HuH-7 (cell line): ENCODE measurements around the gene SASH1.

Source experiments
- DNase-seq: peaks from one replicate; pipeline ENCODE4 v3.0.0; 2011; ENCODE audit warnings: low spot score

The SASH1 gene

DNA sequence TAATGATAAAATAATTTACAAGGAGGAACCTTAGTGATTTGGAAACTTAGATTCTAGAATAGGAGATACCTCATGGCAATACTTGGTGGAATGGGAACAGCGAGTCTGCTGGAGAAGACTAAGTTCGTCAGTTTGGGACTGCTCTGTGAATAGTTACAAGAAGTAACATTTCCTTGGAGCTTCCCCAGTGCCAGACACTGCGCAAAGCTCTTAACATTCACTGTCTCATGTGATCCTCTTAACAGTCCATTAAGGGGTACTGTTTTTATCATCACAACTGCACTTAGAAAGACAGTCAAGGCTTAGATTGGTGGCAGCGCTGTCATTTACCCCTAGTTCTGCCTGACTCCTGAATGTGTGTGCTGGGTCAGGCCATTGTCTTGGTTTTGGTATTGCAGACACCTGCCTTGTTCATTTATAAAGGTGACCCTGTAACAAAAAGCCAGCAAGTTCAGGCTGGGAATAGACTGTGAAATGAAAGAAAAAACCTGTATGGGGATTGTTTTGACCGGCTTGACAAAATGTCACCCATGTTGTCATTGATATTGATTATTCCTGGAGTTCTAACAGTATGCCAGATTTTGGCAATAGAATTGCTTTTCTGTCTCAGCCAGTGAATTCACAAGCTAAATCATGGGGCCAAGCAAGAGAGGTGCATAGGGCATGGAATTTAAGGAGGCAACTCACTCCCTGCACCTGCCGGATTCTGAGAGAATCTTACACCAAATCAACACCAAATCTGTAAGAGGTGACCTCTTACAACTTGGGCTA, 118.4 kb downstream of the SASH1 start:
- no peak for DNase-seq

- DNase-seq: no peak
Observed at GRCh38 chr6:148461986-148462577, 119.4 kb downstream of the SASH1 start.

DNA sequence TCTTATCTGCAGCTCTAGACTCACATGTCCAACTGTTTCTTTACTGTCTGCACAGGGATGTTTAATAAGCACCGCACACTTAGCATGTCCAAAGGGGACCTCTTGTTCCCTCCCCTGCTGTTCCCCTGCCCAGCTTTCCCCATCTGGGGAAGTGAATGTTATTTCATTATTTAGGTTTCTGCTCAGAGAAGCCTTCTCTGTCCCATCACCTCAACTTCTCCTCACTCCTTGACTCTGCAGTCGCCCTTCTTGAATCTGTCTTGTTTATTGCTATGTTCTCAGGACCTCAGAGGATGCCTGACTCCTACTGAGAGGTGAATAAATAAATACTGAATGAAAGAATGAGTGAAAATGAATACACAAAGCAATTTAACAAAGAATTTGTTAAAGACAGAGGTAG, 121.0 kb downstream of the SASH1 start:
- DNase-seq: no peak

GRCh38 chr6:148464319-148465010, 121.8 kb downstream of the SASH1 start:
- peak; percentile 65 for DNase-seq

DNA sequence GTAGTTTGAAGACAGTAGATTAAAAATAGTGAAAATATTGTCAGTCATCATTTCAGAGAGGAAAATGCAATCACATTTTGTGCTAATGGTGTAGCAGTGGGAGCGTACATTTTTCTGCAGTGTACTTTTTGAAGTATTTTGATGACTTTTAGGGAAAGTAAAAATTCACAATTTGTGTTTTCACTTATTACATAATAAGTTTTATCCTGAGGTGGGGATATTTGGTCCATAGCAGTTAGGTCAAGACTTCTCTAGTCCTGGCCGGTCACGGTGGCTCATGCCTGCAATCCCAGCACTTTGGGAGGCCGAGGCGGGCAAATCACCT, 122.3 kb downstream of the SASH1 start:
- DNase-seq: no peak

DNA sequence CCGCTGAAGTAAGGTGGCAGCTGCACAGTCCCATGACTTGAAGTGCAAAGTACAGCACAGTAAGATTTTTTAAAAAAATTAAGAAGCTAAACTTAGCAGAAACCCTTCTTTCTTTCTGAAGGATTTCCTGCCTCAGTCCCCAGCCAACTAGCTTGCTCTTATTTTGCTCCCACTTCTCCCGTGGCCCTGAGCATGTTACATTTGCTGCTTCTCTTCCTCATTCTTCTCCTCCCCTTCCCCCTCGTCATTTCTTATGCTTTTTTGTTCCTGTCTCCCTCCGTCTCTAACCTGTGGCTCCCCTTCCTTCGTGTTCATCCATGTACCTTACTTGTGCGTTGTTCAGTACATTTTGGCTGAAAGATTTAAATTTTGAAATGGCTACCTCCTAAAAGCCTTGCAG, 123.0 kb downstream of the SASH1 start:
- DNase-seq: no peak

DNA sequence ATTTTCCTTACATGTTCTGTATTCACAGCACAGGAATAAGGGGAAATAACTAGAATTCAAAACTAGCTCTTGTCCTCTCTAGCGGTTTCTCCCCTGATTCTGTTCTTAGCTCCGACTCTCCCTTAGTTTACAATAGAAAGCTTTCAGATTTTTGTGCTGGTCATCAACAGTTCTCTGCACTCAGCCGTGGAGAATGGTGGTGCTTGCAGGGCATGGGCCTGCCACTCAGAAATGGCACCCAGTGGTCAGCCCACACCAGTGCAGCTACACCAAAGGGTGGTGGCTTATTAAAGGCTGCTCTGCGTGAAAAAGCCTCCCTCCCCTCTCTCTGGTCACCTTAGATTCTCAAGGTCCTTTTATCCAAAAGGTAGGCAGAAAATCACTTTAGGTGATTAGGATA, 123.5 kb downstream of the SASH1 start:
- no peak for DNase-seq

DNA sequence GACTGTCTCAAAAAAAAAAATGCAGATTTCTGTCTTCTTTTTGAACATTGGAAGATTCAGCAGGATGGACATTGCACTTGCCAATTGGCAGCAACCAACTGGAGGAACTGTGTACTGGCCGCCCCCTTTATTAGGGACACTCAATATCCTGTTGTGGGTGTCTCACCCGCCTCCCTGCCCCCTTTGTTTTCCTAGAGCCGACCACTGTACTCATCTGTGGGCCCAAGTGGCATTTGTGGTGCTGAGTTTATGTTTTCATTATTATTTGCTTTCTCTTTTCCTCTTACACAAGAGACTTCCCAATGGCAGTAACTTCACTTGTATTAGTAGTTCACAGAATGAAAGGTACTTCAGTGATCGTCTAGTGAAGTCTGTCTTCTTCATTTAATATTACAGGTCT, 125.3 kb downstream of the SASH1 start:
- DNase-seq: no peak

GRCh38 chr6:148470156-148470555, 127.5 kb downstream of the SASH1 start:
- no peak for DNase-seq

GRCh38 chr6:148470606-148471465, 128.2 kb downstream of the SASH1 start:
- DNase-seq: no peak

GRCh38 chr6:148471624-148472159, 129.1 kb downstream of the SASH1 start:
- DNase-seq: no peak

DNA sequence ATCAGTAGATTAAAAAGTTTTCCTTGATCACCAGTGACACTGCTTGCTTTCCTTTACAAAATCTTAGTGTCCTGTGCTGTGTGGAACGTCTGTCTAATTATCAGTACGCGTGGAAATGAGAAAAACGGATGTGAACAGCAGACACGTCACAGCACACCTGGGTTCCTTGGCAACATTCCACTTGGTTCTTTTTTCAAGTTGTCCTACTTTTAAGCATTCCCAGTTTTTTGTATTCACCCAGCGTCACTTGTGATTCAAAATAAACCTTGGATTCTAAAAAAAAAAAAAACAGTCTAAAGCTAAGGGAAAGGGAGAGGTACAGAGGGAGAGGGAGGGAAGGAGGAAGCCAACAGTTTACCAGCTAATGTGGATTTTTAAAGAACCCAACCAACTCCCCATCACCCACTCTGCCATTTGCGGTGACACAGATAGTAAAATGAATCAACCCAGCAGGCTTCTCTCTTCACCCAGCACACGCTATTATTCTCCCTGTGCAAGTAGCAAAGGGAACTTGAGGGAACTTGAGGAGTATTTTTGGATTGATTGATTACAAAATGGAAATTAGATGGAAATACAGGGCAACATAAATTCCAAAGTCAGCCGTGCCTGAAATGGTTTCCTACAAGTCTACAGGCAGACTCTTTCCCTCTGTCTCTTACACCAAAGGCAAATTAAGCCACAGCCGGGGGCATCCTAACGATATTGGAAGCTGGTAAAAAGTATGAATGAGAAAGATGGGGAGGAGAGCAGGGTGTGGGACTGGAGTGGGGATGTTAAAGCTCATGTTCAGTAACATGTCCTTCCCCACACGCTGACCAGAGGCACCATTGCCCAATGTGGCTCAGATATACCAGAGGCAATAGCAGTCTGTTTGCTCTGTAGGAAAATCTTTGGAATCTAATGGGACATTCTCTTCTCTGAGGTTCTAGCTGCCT, 129.8 kb downstream of the SASH1 start:
- no peak for DNase-seq

DNA sequence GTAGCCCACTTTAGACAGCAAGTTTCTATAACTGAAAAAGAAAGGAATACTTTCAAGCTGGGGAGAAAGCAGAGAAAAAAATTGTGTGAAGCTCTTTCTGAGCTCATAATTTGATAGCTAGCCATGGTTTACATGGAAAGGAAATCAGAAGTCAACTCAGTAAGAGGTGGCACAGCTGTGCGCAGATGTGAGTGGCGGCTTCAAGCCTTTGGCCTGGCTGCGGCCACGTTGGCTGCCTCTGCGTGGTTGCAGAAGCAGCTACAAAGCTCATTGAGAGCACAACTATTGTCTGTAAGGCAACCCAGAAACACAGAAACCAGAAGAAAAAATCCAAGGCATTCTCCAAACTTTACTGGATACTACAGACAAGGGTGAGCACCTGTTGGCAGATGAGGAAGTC, 136.9 kb downstream of the SASH1 start:
- no peak for DNase-seq

- no peak for DNase-seq
Observed at GRCh38 chr6:148487461-148487860, 144.8 kb downstream of the SASH1 start.

GRCh38 chr6:148491638-148492251, 149.1 kb downstream of the SASH1 start:
- no peak for DNase-seq

- DNase-seq: no peak
Observed at GRCh38 chr6:148492654-148493290, 150.1 kb downstream of the SASH1 start.

DNA sequence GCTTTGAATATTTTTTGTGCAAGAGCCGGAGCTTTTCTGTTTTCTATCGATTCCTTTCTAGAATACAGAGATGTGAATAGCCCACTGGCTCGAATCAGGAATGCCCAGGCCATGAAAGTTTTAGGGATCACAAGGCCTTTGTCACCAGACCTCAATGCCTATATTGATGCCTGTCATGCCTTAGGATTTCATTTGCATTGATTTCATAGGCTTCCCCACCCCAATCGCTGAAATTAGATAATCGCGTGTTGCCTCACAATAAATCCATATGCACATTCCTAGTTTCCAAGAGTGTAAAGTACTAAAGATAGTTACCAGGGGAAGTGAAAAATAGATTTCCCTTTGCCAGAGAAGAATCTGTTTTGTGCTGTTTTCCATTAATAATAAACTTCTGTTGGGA, 150.8 kb downstream of the SASH1 start:
- DNase-seq: no peak

- no peak for DNase-seq
Observed at GRCh38 chr6:148494226-148494625, 151.6 kb downstream of the SASH1 start.

DNA sequence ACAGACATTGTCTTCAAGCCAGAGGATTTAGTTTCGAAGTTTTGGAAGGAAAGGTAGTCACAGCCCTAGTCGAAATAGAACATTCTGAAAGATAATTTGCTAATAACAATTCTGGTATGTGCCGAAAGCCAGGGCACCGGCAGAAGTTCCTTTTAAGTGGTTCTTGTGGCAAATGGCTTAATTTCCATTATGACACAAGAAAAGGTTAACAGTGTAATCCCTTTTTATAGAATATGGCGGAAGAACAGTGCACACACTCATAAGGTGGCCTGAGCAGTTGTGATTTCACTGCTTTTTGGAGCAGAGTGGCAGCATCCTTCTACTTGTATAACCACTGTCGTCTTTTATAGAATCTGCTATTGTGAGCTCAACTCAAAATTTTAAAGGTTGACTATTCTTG, 152.4 kb downstream of the SASH1 start:
- no peak for DNase-seq

DNA sequence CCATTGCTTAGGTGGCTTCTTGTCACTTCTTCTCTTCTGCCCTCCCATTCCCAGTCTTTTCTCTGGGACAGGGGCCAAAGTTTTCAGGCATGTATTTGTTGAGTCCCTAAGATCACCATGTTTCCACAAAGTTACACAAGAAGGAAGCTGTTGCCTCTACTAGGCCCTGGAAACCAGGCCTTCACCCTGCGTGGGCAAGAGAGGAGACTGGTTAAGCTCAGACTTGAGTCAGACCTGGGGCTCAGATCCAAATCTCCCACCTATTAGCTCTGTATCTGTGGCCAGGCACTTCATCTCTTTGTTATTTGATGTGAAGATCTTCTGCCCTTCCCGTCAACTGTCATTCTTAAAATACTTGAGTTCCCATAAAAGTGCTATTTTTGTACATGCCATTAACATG, 154.6 kb downstream of the SASH1 start:
- no peak for DNase-seq
